HCT116 (cell line): ENCODE measurements around the gene LACTB.

Source experiments
- ATF3 ChIP-seq: IDR thresholded peaks from 2 replicates; pipeline ENCODE4 v1.6.1; 2012
- CEBPB ChIP-seq: IDR thresholded peaks from 2 replicates; pipeline ENCODE4 v1.6.1; 2012; ENCODE audit warnings: low read depth
- CTCF ChIP-seq, 3 experiments: fragments of 200-600 bp in 1 of 3; sonication (generic) in 1 of 3; IDR thresholded peaks in 2 of 3; conservative IDR thresholded peaks in 1 of 3; 2 replicates each; pipeline ENCODE4 v1.5.1; 2012 to 2017; ENCODE audit warnings: low read depth in 2 of 3, low read length in 2 of 3, antibody characterized with exemption in 1 of 3, borderline replicate concordance in 1 of 3, control low read depth in 1 of 3, mild to moderate bottlenecking in 1 of 3, mixed read lengths in 1 of 3, mixed run types in 1 of 3, moderate library complexity in 1 of 3; ENCODE audit not compliant: insufficient read depth in 1 of 3
- EGR1 ChIP-seq: IDR thresholded peaks from 2 replicates; pipeline ENCODE4 v1.6.1; 2012; ENCODE audit warnings: low read depth
- ELF1 ChIP-seq: IDR thresholded peaks from 2 replicates; pipeline ENCODE4 v1.6.1; 2012; ENCODE audit warnings: low read depth, borderline replicate concordance
- EZH2 ChIP-seq: fragments of 200-600 bp; sonication (generic); IDR thresholded peaks from 2 replicates; pipeline ENCODE4 v1.6.1; 2017; ENCODE audit warnings: antibody characterized with exemption, mixed run types
- EZH2phosphoT487 ChIP-seq: fragments of 200-600 bp; IDR thresholded peaks from 2 replicates; pipeline ENCODE4 v1.6.1; 2018; ENCODE audit warnings: antibody characterized with exemption, borderline replicate concordance
- MAX ChIP-seq: IDR thresholded peaks from 2 replicates; pipeline ENCODE4 v1.6.1; 2012
- POLR2A ChIP-seq: IDR thresholded peaks from 2 replicates; pipeline ENCODE4 v1.7.0; 2011; ENCODE audit warnings: borderline replicate concordance; ENCODE audit not compliant: insufficient read depth, insufficient read length; ENCODE audit errors: extremely low read depth
- POLR2AphosphoS5 ChIP-seq: IDR thresholded peaks from 2 replicates; pipeline ENCODE4 v1.6.1; 2011; ENCODE audit warnings: mild to moderate bottlenecking, low read depth, low read length, moderate library complexity
- SP1 ChIP-seq: IDR thresholded peaks from 2 replicates; pipeline ENCODE4 v1.6.1; 2012; ENCODE audit warnings: low read depth
- TCF7L2 ChIP-seq: IDR thresholded peaks from 2 replicates; pipeline ENCODE4 v1.7.0; 2011; ENCODE audit warnings: borderline replicate concordance, inconsistent platforms; ENCODE audit not compliant: insufficient read depth, insufficient read length; ENCODE audit errors: extremely low read depth
- YY1 ChIP-seq: IDR thresholded peaks from 2 replicates; pipeline ENCODE4 v1.6.1; 2011; ENCODE audit warnings: low read length, low read depth, moderate library complexity, mild to moderate bottlenecking; ENCODE audit not compliant: insufficient replicate concordance; ENCODE audit errors: extremely low read depth
- ZBTB33 ChIP-seq: IDR thresholded peaks from 2 replicates; pipeline ENCODE4 v1.6.1; 2011; ENCODE audit warnings: mild to moderate bottlenecking, low read length, moderate library complexity; ENCODE audit not compliant: insufficient replicate concordance; ENCODE audit errors: extremely low read depth

- no peak for TF ChIP-seq POLR2A
- no peak for TF ChIP-seq ZBTB33
- no peak for TF ChIP-seq TCF7L2
- TF ChIP-seq CTCF (IDR thresholded peaks at IDR 0.05 in 2 of 3, conservative IDR thresholded peaks at IDR 0.05 in 1 of 3; ENCODE audit: borderline replicate concordance in 1 of 3, insufficient read depth in 1 of 3, low read depth in 2 of 3, low read length in 2 of 3): no peak
- no peak for TF ChIP-seq EZH2
- TF ChIP-seq CEBPB: no peak
- TF ChIP-seq EZH2phosphoT487: no peak
- TF ChIP-seq POLR2AphosphoS5: no peak
- no peak for TF ChIP-seq MAX
- no peak for TF ChIP-seq YY1
- no peak for TF ChIP-seq SP1
- no peak for TF ChIP-seq ELF1
- no peak for TF ChIP-seq ATF3
- no peak for TF ChIP-seq EGR1
Observed at GRCh38 chr15:63169788-63170187, 48.1 kb downstream of the LACTB start.
